Measurements from ENCODE around the gene CSF1R.

CSF1R gene

GRCh38 chr5:150069672-150070627, 16.4 kb downstream of the CSF1R start:
- no peak for DNase-seq (ENCODE audit: low spot score)

GRCh38 chr5:150068961-150069645, 17.3 kb downstream of the CSF1R start:
- DNase-seq (ENCODE audit: low spot score), result no peak

- no peak for DNase-seq (ENCODE audit: low spot score)
Observed at GRCh38 chr5:150068472-150068871, 17.9 kb downstream of the CSF1R start.

- DNase-seq (ENCODE audit: low spot score), result no peak
Observed at GRCh38 chr5:150068071-150068470, 18.3 kb downstream of the CSF1R start.

GRCh38 chr5:150067405-150067960, 18.9 kb downstream of the CSF1R start:
- DNase-seq (ENCODE audit: low spot score), result no peak

GRCh38 chr5:150066901-150067396, 19.4 kb downstream of the CSF1R start:
- no peak for DNase-seq (ENCODE audit: low spot score)

GRCh38 chr5:150066436-150066835, 19.9 kb downstream of the CSF1R start:
- DNase-seq (ENCODE audit: low spot score), result no peak

- DNase-seq (ENCODE audit: low spot score), result no peak
Observed at GRCh38 chr5:150065886-150066285, 20.5 kb downstream of the CSF1R start.

GRCh38 chr5:150065346-150065745, 21.0 kb downstream of the CSF1R start:
- no peak for DNase-seq (ENCODE audit: low spot score)

- DNase-seq (ENCODE audit: low spot score), result no peak
Observed at GRCh38 chr5:150064681-150065220, 21.6 kb downstream of the CSF1R start.

- no peak for DNase-seq (ENCODE audit: low spot score)
Observed at GRCh38 chr5:150063638-150064037, 22.7 kb downstream of the CSF1R start.

- no peak for DNase-seq (ENCODE audit: low spot score)
Observed at GRCh38 chr5:150062216-150062922, 24.0 kb downstream of the CSF1R start.

GRCh38 chr5:150061538-150061995, 24.8 kb downstream of the CSF1R start:
- DNase-seq (ENCODE audit: low spot score), result no peak

- no peak for DNase-seq (ENCODE audit: low spot score)
Observed at GRCh38 chr5:150060471-150060870, 25.9 kb downstream of the CSF1R start.

- no peak for DNase-seq (ENCODE audit: low spot score)
Observed at GRCh38 chr5:150059623-150060022, 26.7 kb downstream of the CSF1R start.

- DNase-seq (ENCODE audit: low spot score), result peak; percentile 14
Observed at GRCh38 chr5:150058480-150059126, 27.8 kb downstream of the CSF1R start.

- DNase-seq (ENCODE audit: low spot score), result no peak
Observed at GRCh38 chr5:150057996-150058395, 28.4 kb downstream of the CSF1R start.

GRCh38 chr5:150057511-150057910, 28.8 kb downstream of the CSF1R start:
- no peak for DNase-seq (ENCODE audit: low spot score)

- DNase-seq (ENCODE audit: low spot score), result no peak
Observed at GRCh38 chr5:150057052-150057451, 29.3 kb downstream of the CSF1R start.

- DNase-seq (ENCODE audit: low spot score), result no peak
Observed at GRCh38 chr5:150056075-150056443, 30.3 kb downstream of the CSF1R start.

Data from CD4-positive, alpha-beta T cell treated with Interleukin-15 for 4 hours (primary cell).